ENCODE measurements around the gene CCBE1.

DNA sequence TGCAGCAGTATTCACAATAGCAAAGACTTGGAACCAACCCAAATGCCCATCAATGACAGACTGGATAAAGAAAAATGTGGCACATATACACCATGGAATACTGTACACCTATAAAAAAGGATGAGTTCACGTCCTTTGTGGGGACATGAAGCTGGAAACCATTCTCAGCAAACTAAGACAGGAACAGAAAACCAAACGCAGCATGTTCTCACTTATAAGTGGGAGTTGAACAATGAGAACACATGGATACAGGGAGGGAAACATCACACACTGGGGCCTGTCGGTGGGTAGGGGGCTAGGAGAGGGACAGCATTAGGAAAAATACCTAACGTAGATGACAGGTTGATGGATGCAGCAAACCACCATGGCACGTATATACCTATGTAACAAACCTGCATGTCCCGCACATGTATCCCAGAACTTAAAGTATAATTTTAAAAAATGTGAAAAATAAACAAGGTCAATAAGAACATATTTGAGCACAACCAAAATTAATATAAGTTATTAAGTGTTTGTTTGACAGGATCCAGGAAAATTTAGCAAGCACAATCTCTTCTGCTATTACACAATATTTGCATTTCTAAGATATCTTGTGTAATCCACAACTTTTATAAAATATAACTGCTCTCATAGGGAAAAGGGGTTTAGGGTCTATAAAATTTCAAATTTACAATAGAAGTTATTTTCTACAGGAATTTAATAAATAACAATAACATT, 22.9 kb downstream of the CCBE1 start:
- TF ChIP-seq, protein P1, sequence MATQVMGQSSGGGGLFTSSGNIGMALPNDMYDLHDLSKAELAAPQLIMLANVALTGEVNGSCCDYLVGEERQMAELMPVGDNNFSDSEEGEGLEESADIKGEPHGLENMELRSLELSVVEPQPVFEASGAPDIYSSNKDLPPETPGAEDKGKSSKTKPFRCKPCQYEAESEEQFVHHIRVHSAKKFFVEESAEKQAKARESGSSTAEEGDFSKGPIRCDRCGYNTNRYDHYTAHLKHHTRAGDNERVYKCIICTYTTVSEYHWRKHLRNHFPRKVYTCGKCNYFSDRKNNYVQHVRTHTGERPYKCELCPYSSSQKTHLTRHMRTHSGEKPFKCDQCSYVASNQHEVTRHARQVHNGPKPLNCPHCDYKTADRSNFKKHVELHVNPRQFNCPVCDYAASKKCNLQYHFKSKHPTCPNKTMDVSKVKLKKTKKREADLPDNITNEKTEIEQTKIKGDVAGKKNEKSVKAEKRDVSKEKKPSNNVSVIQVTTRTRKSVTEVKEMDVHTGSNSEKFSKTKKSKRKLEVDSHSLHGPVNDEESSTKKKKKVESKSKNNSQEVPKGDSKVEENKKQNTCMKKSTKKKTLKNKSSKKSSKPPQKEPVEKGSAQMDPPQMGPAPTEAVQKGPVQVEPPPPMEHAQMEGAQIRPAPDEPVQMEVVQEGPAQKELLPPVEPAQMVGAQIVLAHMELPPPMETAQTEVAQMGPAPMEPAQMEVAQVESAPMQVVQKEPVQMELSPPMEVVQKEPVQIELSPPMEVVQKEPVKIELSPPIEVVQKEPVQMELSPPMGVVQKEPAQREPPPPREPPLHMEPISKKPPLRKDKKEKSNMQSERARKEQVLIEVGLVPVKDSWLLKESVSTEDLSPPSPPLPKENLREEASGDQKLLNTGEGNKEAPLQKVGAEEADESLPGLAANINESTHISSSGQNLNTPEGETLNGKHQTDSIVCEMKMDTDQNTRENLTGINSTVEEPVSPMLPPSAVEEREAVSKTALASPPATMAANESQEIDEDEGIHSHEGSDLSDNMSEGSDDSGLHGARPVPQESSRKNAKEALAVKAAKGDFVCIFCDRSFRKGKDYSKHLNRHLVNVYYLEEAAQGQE (IDR thresholded peaks at IDR 0.05; ENCODE audit: low read depth): no peak
- TF ChIP-seq, protein P2, sequence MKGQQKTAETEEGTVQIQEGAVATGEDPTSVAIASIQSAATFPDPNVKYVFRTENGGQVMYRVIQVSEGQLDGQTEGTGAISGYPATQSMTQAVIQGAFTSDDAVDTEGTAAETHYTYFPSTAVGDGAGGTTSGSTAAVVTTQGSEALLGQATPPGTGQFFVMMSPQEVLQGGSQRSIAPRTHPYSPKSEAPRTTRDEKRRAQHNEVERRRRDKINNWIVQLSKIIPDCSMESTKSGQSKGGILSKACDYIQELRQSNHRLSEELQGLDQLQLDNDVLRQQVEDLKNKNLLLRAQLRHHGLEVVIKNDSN (IDR thresholded peaks at IDR 0.05): no peak
- TF ChIP-seq, protein P3, sequence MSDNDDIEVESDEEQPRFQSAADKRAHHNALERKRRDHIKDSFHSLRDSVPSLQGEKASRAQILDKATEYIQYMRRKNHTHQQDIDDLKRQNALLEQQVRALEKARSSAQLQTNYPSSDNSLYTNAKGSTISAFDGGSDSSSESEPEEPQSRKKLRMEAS (IDR thresholded peaks at IDR 0.05): no peak
- TF ChIP-seq YY1 (IDR thresholded peaks at IDR 0.05; ENCODE audit: low read depth) (no peak), EGR1 (IDR thresholded peaks at IDR 0.05) (no peak), EP300 (IDR thresholded peaks at IDR 0.05; ENCODE audit: borderline replicate concordance) (no peak), TEAD4 (IDR thresholded peaks at IDR 0.05) (no peak), CREB1 (IDR thresholded peaks at IDR 0.05; ENCODE audit: low read depth) (no peak), CEBPB (IDR thresholded peaks at IDR 0.05) (no peak), TCF12 (IDR thresholded peaks at IDR 0.05; ENCODE audit: low read depth) (no peak), TAF1 (IDR thresholded peaks at IDR 0.05; ENCODE audit: low read depth) (no peak)

Measured in Ishikawa (cell line).